Bronchial epithelial cell (primary cell): ENCODE measurements around the gene RPS17. TPM values are rescaled to one million over a fixed set of nuclear protein-coding genes. Genes with fewer than 3 reads are reported as not detected.
"Not testable (repeated sequence)": the region's sequence is repeated elsewhere in the genome, so short reads cannot be mapped to it uniquely, and the experiment has no call there.

Experiments used
- DNase-seq: peaks from one replicate; pipeline ENCODE4 v3.0.0-alpha.2; 2010; ENCODE audit warnings: low read depth
- FAIRE-seq: peaks from 2 replicates; lab custom pipeline; 2011; peaks lifted over from hg19 to GRCh38; lab: Jason Lieb, UNC
- H3K27me3 ChIP-seq: 2 replicates; pipeline ENCODE4 v1.5.1; 2011; ENCODE audit warnings: low read length; ENCODE audit not compliant: control insufficient read depth, insufficient read depth
- H3K36me3 ChIP-seq: 2 replicates; pipeline ENCODE4 v1.5.1; 2011; ENCODE audit warnings: low read length; ENCODE audit not compliant: control insufficient read depth, insufficient read depth
- H3K4me3 ChIP-seq: 2 replicates; pipeline ENCODE4 v1.5.1; 2011; ENCODE audit warnings: mild to moderate bottlenecking, low read depth, low read length, control low read depth
- total RNA-seq: library from RNA; depleted of rRNA; stranded (reverse); fragments of >200 nt; gene quantifications from 2 replicates; pipeline ENCODE4 v1.2.1, GENCODE V29; 2014
- TF ChIP-seq, protein P1 (sequence below): IDR thresholded peaks from 2 replicates; pipeline ENCODE4 v1.5.1; 2011; ENCODE audit warnings: mild to moderate bottlenecking, moderate library complexity, low read length, control low read depth, inconsistent platforms; ENCODE audit not compliant: insufficient read depth, severe bottlenecking

Gene RPS17
- total RNA-seq, 1 donor from 2014 or later: 1,868 TPM

DNA sequence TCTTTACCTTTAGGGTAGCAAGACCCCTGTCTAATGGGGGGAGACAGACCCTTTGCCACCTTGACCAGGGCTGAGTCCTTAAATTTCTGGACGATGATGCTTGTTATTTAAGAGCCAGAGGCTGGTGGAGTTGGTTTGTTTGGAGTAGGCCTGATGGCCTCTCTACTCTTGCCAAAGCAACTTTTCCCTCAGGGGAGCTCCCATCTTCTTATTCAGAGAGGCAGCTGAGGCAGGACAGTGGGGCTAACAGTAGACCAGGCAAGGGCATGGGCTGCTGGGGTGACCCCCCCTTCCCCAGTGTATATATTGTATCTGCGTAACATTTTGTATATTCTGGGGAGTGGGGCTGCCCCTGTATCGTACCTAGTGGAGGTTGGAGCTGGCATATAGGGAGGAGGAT lies 10.3 kb downstream of the RPS17 start:
- TF ChIP-seq, protein P1, sequence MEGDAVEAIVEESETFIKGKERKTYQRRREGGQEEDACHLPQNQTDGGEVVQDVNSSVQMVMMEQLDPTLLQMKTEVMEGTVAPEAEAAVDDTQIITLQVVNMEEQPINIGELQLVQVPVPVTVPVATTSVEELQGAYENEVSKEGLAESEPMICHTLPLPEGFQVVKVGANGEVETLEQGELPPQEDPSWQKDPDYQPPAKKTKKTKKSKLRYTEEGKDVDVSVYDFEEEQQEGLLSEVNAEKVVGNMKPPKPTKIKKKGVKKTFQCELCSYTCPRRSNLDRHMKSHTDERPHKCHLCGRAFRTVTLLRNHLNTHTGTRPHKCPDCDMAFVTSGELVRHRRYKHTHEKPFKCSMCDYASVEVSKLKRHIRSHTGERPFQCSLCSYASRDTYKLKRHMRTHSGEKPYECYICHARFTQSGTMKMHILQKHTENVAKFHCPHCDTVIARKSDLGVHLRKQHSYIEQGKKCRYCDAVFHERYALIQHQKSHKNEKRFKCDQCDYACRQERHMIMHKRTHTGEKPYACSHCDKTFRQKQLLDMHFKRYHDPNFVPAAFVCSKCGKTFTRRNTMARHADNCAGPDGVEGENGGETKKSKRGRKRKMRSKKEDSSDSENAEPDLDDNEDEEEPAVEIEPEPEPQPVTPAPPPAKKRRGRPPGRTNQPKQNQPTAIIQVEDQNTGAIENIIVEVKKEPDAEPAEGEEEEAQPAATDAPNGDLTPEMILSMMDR: no peak
- no peak for DNase-seq
- no peak overlapping the region for H3K4me3 ChIP-seq
- no peak for FAIRE-seq
- H3K36me3 ChIP-seq: no peaks in the 10 kb centered on the region
- no peaks in the 10 kb centered on the region for H3K27me3 ChIP-seq

DNA sequence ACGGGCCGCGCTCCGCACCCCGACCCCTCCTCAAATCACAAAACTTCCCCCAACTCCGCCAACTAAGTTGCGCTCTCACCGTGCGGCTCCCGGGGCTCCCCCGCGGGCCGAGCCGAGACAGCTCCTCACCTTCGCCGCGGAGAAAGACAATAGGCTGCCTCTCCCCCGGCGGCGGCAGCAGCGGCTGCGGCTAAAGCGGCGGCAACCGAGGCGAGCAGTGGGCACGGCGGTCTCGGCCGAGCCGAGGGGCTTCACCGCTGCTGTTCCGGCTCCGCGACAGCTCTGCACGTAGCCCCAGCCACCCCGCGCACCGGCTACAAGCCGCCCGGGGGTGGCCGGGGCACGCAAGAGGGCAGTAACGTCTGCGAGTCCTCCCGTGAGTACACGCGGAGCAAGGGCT lies 26.7 kb downstream of the RPS17 start:
- not testable (repeated sequence) for DNase-seq, FAIRE-seq, H3K4me3 ChIP-seq, H3K27me3 ChIP-seq, H3K36me3 ChIP-seq

DNA sequence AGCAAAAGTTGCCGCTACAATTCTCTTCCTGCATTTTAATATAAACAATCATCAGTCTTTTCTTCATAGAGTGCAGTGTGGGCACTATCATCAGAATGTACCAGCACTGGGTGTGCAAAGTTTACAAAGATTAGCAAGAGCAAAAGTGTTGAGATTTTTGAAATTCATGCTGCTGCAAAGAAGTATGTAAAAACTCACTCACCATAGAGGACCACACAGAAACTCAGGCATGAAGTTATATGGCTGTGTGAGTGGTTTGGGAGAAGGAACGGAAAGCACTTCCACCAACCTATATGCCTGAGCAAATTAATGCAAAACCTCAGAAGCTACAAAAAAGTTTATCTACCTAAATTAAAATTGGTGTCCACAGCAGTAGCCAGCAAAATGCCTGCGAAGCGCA lies 32.6 kb downstream of the RPS17 start:
- not testable (repeated sequence) for H3K27me3 ChIP-seq, DNase-seq, FAIRE-seq, H3K4me3 ChIP-seq, H3K36me3 ChIP-seq

DNA sequence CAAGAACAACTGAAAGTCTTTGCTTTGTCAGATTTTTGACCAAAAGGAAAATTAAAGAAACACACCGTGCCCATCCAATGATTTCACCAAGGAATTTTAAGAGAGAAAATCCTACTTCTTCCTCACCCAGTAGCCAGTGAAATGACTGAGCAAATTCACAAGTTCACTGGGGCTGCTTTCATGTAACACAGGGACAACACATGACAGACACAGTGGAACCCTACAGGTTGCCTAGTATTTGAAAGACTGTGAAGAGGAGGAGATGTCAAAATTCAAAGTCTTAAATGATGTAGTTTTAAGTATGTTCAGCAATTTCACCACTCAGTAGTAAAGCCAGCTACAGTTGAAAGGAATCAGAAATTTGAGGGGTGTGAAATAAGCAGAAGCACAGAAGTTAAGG lies 33.2 kb downstream of the RPS17 start:
- H3K27me3 ChIP-seq, DNase-seq, FAIRE-seq, H3K4me3 ChIP-seq, H3K36me3 ChIP-seq: not testable (repeated sequence)

DNA sequence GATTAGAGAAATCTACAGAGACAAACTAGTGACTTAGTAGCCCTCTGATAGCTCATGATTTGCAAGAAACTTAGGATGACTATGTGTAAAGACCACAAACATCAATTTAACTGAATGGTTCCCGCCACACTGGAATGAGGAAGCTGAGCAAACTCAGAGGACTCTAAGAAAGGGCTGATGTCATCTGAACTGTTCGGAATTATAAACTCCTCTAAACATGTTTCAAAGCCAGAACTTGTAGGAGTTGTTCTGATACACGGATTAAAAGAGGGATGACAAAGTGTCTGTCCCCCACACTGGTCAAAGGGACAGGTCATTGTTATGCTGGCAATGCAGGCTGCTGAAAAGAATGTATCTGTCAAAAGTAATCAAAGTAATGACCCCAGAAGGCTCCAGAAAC lies 34.4 kb downstream of the RPS17 start:
- H3K27me3 ChIP-seq, H3K4me3 ChIP-seq, FAIRE-seq, DNase-seq, H3K36me3 ChIP-seq: not testable (repeated sequence)

DNA sequence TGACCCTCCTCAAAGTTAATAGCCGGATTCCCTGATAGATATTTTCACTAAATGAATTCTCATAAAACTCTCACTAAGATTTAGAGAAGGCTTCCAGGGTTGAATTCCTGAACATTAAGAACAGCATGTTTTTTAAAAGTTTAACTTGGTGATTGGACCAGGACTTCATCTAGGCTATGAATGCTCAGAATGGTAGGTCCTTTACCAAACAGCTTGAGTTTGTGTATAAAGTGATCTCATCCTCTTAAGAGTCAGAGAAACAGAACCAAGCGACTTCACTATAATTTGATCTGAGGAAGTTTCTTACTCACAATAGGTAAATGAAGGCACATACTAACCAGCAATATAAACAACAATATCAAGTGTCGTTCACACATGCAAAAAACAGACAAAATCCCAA lies 36.2 kb downstream of the RPS17 start:
- not testable (repeated sequence) for H3K27me3 ChIP-seq, FAIRE-seq, H3K4me3 ChIP-seq

DNA sequence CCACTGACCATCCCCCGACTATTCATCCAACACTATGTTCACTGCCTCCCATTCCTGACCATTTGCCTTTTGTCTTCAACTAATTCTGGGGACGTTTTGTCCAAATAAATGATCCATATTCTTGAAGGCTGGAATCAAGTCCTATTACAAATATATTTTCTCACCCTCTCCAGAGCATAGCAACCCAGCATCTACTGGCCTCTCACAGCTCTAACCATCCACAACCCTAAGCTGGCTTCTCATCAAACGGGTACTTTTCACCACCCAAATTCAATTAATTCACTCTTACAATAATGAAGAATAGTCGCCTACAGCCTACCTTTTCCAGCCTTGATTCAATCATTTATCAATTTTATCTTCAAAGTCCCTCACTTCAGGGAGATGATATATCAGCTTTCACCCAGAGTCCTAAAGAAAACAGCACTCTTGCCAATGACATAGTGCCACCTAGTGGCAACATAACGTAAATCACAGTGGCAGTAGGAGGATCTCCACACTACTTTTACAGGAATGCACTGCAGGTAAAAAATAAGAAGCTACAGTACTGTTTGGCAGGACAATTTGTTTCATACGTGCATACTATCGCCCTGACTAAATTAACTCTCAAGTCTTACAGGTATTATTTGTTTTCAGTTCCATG lies 37.4 kb downstream of the RPS17 start:
- H3K36me3 ChIP-seq, H3K4me3 ChIP-seq, DNase-seq, H3K27me3 ChIP-seq, FAIRE-seq: not testable (repeated sequence)
- TF ChIP-seq, protein P1: peak; percentile 15

More for the DNA sequence above, 36.2 kb downstream of the RPS17 start:
- H3K36me3 ChIP-seq, DNase-seq: not testable (repeated sequence)

DNA sequence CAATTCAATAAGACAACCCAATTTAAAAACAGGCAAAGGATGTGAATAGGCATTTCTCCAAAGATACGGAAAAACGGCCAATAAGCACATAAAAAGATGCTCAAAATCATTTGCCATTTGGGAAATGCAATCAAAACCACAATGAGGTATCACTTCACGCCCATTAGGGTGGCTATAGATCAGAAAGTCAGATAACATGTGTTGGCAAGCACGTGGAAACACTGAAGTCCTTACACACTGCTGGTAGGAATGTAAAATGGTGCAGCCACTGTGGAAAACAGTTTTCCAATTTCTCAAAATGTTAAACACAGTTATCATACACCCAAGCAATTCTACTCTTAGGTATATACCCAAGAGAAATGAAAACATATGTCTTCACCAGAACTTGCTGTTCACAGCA lies 39.5 kb downstream of the RPS17 start:
- H3K36me3 ChIP-seq, H3K27me3 ChIP-seq, DNase-seq, H3K4me3 ChIP-seq, FAIRE-seq: not testable (repeated sequence)

DNA sequence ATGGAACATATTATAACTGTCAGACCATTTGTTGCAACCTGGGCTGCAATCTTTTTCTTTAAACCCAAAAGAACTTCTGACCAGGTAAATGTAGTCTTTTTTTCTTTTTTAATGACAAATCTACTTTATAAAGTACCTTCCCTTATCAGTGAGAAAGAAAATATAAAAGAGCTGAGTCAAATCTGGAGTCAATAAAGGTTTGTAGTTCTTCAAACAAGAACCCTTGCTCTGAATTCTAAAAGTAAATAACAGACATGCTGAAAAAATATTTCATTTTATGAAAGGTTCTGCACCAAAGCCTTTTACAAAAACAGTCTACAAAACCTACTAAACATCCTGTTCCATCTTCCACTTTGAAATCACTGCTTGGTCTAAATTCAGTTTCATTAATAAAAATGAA lies 42.3 kb downstream of the RPS17 start:
- not testable (repeated sequence) for DNase-seq, H3K36me3 ChIP-seq, H3K4me3 ChIP-seq, H3K27me3 ChIP-seq, FAIRE-seq

DNA sequence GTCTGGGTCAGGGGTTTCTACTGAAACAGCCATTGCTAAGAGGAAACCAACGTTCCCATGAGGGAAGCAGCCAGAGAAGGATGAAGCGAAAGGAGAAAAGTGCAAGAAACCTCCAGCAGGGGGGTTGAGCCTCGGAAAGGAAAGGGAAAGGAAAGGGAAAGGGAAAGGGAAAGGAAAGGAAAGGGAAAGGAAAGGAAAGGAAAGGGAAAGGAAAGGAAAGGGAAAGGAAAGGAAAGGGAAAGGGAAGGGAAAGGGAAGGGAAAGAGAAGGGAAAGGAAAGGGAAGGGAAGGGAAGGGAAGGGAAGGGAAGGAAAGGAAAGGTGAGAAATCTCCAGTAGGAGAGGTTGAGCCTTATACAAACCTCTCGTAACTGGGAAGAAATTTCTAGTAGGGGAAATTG lies 52.0 kb downstream of the RPS17 start:
- not testable (repeated sequence) for FAIRE-seq, H3K4me3 ChIP-seq, H3K27me3 ChIP-seq, H3K36me3 ChIP-seq, DNase-seq

DNA sequence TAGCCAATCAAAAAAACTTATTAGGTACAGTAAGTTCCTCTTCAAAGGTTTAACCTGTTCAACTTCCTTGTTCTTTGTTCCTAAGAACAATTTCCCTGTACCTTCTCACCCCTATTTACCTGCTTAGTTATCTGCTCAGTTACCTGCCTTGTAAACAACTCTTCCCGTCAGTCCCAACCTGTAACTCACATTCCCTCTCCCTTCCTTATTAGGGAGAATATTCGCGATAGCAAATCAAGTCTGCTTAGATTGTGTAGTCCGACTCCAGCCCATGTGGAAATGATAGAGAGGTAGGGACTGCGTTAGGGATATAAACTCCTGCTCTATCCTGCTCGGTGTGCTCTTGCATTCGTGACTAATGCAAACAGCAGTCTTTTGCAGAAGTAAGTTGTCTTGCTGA lies 53.2 kb downstream of the RPS17 start:
- not testable (repeated sequence) for FAIRE-seq, H3K4me3 ChIP-seq, H3K36me3 ChIP-seq, H3K27me3 ChIP-seq
- DNase-seq: peak; percentile 59
